GM18505 (cell line): ENCODE results near the gene RDH14.

ENCODE experiments used
- ATAC-seq: cut with Tn5 transposase; IDR thresholded peaks from one replicate; pipeline ENCODE4 v1.9.1; 2021; ENCODE audit not compliant: unreplicated experiment
- POLR2A ChIP-seq: IDR thresholded peaks from 4 replicates; pipeline ENCODE4 v1.6.1; 2011; ENCODE audit warnings: borderline replicate concordance; ENCODE audit not compliant: insufficient read depth, insufficient read length; ENCODE audit errors: extremely low read depth

RDH14 gene

DNA sequence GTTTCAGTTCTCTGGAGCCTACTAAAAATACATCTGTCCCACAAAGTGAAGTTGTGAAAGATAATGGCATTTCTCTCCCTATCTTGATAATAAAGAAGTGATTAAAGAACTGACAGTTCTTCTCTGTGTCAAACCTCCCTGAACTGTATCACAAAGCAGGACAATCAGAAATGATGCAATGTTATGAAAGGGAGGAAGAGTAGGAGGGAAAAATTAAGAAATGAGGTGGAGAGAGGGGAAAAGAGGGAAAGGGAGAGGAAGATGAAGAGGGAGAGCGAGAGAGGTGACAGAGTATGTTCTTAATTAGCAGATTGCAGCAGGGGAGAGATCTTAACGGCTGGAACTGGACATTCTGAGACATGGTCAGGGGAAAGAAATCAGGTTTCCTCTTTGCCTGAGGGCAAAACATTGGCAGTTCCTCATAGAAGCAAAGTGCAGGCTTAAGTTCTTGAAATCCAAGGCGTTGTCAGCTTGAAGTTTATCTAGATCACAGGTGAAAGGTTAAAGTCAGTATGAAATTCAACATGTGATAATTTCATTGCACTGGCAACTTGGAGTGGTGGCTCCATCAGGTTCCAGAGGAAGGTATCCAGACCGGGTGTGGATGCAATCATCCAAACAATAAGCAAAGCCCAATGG lies 54.6 kb downstream of the RDH14 start:
- no peak for TF ChIP-seq POLR2A

More for the DNA sequence above, 54.6 kb downstream of the RDH14 start:
- ATAC-seq: no peak
